ENCODE measurements around the gene PLD4.
"Not testable (repeated sequence)": the region's sequence is repeated elsewhere in the genome, so short reads cannot be mapped to it uniquely, and the experiment has no call there.

The PLD4 gene

GRCh38 chr14:104886690-104887622, 37.7 kb upstream of the PLD4 start:
- DNase-seq, result no peak

- DNase-seq, result no peak
These were observed 36.8 kb upstream of the PLD4 start for GRCh38 chr14:104887623-104888488.

GRCh38 chr14:104888489-104889374, 35.9 kb upstream of the PLD4 start:
- DNase-seq, result no peak

- no peak for DNase-seq
These were observed 35.3 kb upstream of the PLD4 start for GRCh38 chr14:104889375-104889757.

- not testable (repeated sequence) for DNase-seq
These were observed 34.4 kb upstream of the PLD4 start for GRCh38 chr14:104890292-104890691.

- no peak for DNase-seq
These were observed 33.5 kb upstream of the PLD4 start for GRCh38 chr14:104891121-104891551.

- DNase-seq, result no peak
These were observed 32.8 kb upstream of the PLD4 start for GRCh38 chr14:104891664-104892530.

- no peak for DNase-seq
These were observed 31.9 kb upstream of the PLD4 start for GRCh38 chr14:104892531-104893434.

GRCh38 chr14:104893435-104894207, 31.1 kb upstream of the PLD4 start:
- DNase-seq, result no peak

GRCh38 chr14:104894331-104895206, 30.1 kb upstream of the PLD4 start:
- DNase-seq, result no peak

- no peak for DNase-seq
These were observed 29.4 kb upstream of the PLD4 start for GRCh38 chr14:104895207-104895785.

- DNase-seq, result no peak
These were observed 28.7 kb upstream of the PLD4 start for GRCh38 chr14:104895786-104896661.

GRCh38 chr14:104897330-104898194, 27.1 kb upstream of the PLD4 start:
- no peak for DNase-seq

GRCh38 chr14:104898195-104898558, 26.5 kb upstream of the PLD4 start:
- no peak for DNase-seq

- DNase-seq, result no peak
These were observed 25.7 kb upstream of the PLD4 start for GRCh38 chr14:104898870-104899510.

- DNase-seq, result no peak
These were observed 24.9 kb upstream of the PLD4 start for GRCh38 chr14:104899781-104900180.
